Muscle of arm (tissue), 12 donors: Measurements from ENCODE around the gene ACOT6. TPM values are rescaled to one million over a fixed set of nuclear protein-coding genes. Genes with fewer than 3 reads are reported as not detected.
"Not testable (repeated sequence)": the region's sequence is repeated elsewhere in the genome, so short reads cannot be mapped to it uniquely, and the experiment has no call there.

ENCODE experiments used
- DNase-seq: peaks from one replicate; pipeline ENCODE4 v3.0.0-alpha.2; 2013
- polyA plus RNA-seq, 12 donors: library from polyadenylated mRNA; unstranded; fragments of 120-200 nt; gene quantifications; one replicate each; pipeline ENCODE4 v1.2.1, GENCODE V29; 2013; ENCODE audit not compliant: insufficient read length in 12 of 12

Gene ACOT6
- polyA plus RNA-seq, 12 donors: 0.19 TPM; not detected in 11

DNA sequence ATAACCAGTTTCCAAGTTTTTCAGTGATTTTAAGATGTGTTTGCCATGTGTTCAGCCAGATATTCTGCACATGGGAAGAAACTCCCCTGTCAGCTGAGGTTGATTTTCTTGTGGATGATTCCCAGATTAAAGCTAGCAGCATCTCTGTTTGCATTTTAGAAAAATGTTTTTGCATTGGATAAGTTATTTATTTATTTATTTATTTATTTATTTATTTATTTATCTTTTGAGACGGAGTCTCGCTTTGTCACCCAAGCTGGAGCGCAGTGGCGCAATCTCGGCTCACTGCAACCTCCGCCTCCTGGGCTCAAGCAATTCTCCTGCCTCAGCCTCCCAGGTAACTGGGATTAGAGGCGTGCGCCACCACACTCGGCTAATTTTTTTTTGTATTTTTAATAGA lies 17.8 kb upstream of the ACOT6 start:
- no peak for DNase-seq

GRCh38 chr14:73599499-73599898 lies 12.8 kb upstream of the ACOT6 start:
- DNase-seq: no peak

DNA sequence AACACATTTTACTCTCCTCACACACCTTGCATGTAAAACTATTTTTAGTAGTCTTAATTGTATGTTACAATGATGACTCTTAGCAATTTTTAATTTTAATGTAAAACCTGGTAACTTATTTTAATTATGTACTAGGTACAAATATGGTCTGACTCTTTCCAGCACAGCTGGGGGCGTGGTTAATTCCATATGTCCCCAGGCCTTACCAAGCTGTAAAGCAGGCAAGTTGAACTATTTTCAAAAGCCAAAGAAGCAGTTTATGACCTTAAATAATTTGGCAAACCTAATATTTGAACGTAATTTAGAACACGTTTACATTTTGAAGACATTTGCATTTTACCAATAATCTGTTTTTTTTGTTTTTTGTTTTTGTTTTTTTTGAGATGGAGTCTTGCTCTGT lies 9.3 kb upstream of the ACOT6 start:
- no peak for DNase-seq

DNA sequence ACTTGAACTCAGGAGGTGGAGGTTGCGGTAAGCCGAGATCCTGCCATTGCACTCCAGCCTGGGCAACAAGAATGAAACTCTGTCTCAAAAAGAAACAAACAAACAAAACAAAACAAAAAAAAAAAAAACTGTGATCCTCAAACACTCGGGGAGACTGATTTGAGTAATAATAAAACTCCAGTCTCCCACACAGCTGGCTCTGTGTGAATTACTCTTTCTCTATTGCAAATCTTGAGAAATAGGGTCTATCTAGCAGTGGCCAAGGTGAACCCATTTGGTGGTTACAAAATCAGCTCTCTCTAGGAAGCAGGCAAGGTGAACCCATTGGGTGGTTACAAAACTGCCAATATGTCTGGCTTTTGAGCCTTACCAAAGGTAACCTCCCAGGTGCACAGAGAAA lies 6.0 kb upstream of the ACOT6 start:
- DNase-seq: no peak

- no peak for DNase-seq
These were observed 5.1 kb upstream of the ACOT6 start for GRCh38 chr14:73607241-73607640.

GRCh38 chr14:73610687-73611086 lies 1.6 kb upstream of the ACOT6 start:
- DNase-seq: no peak

- DNase-seq: no peak
These were observed 698 bp downstream of the ACOT6 start for GRCh38 chr14:73613046-73613383.

DNA sequence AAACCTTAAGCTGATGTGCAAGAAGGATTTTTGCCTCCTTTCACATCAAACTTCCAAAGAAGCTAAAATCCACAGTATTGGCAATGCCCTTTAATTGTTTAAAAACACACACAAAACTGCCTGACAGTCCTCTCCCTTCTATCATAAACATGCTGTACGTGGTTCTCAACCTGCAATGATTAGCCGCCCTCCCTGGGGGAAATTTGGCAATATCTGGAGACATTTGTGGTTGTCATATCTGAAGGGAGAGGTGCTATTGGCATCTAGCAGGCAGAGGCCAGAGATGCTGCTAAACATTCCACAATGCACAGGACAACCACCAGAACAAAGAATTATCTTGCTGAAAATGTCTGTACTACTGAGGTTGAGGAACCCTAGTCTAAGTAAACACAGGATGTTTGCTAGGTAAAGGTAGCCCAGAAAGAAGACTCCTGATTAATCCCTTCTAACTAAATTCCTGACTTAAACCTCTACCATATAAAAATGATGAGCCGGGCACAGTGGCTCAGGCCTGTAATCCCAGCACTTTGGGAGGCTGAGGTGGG lies 1.2 kb downstream of the ACOT6 start:
- DNase-seq: no peak

- no peak for DNase-seq
These were observed 4.5 kb downstream of the ACOT6 start for GRCh38 chr14:73616831-73617230.

DNA sequence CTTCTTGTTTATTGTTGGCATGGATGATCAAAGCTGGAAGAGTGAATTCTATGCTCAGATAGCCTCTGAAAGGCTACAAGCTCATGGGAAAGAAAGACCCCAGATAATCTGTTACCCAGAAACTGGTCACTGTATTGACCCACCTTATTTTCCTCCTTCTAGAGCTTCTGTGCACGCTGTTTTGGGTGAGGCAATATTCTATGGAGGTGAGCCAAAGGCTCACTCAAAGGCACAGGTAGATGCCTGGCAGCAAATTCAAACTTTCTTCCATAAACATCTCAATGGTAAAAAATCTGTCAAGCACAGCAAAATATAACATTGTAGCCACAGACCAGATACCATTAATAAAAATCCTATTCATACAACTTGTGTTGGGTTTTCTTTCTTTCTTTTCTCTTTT lies 7.2 kb downstream of the ACOT6 start:
- no peak for DNase-seq

GRCh38 chr14:73620268-73620667 lies 8.0 kb downstream of the ACOT6 start:
- no peak for DNase-seq

GRCh38 chr14:73623504-73624054 lies 11.3 kb downstream of the ACOT6 start:
- no peak for DNase-seq

- no peak for DNase-seq
These were observed 13.4 kb downstream of the ACOT6 start for GRCh38 chr14:73625706-73626105.

GRCh38 chr14:73627151-73627558 lies 14.8 kb downstream of the ACOT6 start:
- no peak for DNase-seq

DNA sequence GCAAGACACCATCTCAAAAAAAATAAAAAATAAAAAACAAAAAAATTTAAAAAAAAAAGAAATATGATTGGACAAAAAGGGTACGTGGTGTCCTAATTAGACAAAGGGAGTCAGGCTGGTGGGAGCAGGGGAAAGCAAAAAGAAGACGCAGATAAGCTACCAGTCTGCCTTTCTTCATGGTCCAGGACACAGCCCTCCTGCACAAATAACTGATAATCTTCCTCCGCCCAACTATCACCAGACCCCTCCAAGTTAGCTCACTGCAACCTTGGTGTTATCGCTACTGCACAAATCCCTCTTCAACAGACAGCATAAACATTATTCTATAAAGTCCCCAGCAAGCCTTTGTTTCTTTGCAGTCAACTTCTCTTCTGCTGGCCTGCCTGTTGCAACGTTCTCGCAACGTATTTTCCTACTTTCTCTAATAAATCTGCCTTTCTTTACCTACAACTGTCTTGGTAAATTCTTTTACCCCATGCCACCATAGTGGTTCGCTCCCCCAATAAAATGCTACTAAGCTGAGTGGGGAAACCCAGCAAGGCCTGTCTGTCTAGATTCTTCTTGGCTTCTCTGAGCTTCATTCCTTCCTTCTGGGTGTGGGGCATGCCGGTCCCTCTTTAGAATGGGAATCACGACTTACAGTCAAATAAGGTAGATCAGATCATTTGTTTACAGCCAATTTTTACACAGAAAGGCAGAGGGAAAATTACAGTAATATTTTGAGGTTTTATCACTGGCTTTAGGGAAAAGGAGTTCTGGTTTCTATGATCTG lies 17.9 kb downstream of the ACOT6 start:
- no peak for DNase-seq

DNA sequence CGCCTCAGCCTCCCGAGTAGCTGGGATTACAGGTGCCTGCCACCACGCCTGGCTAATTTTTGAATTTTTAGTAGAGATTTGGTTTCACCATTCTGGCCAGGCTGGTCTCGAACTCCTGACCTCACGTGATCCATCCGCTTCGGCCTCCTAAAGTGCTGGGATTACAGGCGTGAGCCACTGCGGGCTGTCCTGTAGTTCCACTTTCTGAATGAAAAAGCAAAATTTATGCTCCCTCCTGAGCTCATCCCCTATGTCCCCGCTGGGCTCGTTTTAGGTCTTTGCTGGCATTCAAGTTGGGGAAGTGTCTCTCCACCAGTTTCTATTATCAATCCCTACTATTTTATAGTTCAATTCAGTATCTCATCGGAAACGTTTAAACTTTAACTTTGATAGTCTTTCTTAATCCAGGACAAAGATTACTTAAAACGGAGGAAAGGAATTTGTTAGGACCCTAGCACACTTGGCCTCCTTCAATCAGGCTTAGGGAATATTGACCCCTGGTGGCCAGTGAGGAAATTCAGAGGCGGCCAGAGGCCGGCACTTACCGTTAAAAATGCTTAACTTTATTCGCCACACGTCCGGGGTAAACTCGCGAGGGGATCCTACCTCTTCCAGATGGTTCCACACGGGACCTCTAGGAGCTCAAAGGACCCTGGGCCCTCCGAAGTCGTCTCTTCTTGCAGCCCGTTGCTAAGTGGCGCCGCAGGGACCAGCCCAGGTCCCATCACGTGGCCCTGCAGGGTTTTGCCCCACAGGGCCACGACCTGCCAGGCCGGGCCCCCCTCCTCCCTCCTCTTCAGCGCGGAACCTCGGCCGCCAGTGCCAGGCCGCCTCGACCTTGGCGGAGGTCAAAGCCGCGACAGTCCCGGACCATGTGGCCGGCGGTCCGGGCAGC lies 21.0 kb downstream of the ACOT6 start:
- peak; percentile 77 for DNase-seq

DNA sequence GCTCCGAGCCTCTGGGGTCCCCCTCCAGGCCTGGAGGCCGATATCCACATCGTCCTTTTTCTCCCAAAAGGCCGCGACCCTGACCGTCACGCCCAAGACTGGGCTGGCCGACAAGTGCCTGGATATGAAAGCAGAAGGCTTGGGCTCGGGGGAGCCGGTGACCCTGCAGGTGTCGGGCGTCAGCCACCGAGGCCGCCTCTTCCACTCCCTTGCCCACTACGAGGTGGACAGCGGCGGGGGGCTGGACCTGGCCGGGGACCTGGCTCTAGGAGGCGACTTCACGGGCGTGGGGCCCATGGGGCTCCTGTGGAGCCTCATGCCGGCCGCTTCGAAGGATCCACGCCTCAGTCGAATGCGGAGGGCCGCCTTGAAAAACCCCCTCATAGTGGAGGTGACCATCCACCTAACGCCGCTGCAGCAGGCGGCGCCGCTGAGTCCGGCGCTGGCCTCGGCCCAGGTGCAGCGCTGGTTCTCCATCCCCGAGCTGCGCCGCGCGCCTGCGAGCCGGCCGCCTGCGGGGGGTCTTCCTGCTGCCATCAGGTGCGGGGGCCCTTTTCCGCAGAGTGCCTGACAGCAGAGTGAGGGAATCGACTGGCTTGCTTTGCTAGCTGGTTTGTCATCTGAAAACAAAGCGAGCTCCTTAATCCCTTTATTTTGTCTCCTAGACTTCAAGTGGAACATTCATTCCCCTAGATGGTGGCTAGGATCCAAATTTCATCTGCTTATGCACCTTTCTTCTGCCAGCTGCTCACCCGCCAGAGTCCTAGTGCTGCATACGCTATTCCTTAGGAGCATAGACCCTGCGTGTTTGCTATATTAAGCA lies 21.9 kb downstream of the ACOT6 start:
- DNase-seq: peak; percentile 52

DNA sequence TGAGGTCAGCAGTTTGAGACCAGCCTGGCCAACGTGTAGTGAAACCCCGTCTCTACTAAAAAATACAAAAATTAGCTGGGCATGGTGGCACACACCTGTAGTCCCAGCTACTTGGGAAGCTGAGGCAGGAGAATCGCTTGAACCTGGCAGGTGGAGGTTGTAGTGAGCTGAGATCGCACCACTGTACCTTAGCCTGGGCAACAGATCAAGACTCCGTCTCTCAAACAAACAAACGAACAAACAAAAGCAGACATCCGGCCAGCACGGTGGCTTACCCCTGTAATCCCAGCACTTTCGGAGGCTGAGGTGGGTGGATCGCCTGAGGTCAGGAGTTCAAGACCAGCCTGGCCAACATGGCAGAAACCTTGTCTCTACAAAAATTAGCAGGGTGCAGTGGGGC lies 24.0 kb downstream of the ACOT6 start:
- not testable (repeated sequence) for DNase-seq

DNA sequence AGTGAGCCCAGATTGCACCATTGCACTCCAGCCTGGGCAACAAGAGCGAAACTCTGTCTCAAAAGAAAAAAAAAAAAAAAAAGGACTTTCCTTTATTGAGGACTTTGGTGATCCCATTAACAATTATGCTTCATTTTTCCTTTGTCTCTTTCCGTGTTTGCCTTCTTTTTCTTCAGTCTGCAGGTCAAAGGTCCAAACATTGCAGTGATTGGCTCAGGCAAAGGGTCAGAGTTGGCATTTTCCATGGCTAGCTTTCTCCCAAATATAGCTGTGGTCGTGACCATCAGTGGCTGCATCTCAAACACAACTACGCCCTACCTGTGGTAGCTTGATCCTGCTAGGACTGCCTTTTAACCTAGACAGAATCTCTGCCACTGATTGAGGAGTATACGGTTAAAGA lies 25.5 kb downstream of the ACOT6 start:
- DNase-seq: no peak

DNA sequence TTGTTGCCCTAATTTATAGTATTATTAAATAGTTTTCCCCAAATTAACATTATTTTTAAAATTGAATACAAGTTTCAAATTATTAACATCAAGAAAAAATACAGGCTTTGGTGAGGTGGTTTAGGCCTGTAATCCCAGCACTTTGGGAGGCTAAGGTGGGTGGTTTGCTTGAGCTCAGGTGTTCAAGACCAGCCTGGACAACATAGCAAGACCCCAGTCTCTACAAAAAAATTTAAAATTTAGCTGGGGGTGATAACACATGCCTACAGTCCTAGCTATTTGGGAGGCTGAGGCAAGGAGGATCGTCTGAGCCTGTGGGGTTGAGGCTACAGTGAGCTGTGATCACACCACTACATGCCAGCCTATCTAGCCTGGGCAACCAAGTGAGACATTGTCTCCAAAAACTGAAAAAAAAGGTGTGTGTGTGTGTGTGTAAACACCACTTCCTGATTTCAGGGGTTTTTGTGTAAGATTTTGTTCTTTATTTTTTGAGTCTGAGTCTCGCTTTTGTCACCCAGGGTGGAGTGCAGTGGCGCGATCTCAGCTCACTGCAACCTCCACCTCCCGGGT lies 28.6 kb downstream of the ACOT6 start:
- DNase-seq: no peak

DNA sequence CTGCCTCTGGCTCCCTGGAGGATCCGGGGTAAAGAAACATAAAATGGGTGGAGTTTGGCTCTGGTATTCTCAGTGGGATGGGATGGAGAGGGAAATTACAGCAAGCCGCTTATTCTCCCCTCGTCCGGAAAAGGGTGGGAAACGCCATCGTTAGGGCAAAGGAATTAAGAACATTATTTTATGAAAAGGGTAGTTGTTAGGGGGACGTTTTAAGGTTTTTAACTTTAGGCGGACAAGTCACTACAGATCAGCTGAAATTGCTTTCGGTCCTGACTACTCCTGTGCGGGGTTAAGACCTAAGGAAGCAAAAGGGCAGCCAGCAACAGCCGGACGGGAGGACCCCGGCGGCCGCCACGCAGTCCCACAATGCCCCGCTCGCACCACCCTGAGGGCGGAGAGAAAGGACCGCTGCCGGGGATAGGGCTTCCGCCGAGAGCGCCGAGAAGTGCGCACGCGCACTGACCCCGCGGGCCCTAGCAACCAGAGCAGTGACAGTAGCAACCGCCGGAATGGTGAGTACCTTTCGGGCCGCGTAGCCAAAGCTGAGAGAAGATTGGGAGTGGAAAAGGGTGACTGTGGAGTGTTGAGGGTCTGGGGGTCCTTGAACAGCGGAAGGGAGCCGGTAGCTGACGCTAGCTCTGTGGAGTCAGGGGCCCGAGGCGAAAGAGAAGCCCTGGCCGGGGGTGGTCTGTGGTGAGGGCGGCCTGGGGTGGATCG lies 32.4 kb downstream of the ACOT6 start, which contains the start of gene DNAL1:
Gene DNAL1, plus strand, starts transcription at position 456 of the 717 bp plus-strand sequence. Its CDS starts 54 bp downstream, at position 510.
- peak; percentile 95 for DNase-seq
